GM12874 (cell line): Measurements from ENCODE around the gene ERMAP.

ENCODE experiments used
- CTCF ChIP-seq: IDR thresholded peaks from 2 replicates; pipeline ENCODE4 v1.5.1; 2011; ENCODE audit warnings: low read depth, mild to moderate bottlenecking, control low read depth, low read length, moderate library complexity; ENCODE audit not compliant: insufficient read depth

The ERMAP gene

GRCh38 chr1:42837709-42838108 is 20.8 kb downstream of the ERMAP start:
- no peak for TF ChIP-seq CTCF

- no peak for TF ChIP-seq CTCF
These were observed 21.7 kb downstream of the ERMAP start for GRCh38 chr1:42838482-42839190.

- no peak for TF ChIP-seq CTCF
These were observed 24.1 kb downstream of the ERMAP start for GRCh38 chr1:42841010-42841409.

- no peak for TF ChIP-seq CTCF
These were observed 24.7 kb downstream of the ERMAP start for GRCh38 chr1:42841440-42842147.

DNA sequence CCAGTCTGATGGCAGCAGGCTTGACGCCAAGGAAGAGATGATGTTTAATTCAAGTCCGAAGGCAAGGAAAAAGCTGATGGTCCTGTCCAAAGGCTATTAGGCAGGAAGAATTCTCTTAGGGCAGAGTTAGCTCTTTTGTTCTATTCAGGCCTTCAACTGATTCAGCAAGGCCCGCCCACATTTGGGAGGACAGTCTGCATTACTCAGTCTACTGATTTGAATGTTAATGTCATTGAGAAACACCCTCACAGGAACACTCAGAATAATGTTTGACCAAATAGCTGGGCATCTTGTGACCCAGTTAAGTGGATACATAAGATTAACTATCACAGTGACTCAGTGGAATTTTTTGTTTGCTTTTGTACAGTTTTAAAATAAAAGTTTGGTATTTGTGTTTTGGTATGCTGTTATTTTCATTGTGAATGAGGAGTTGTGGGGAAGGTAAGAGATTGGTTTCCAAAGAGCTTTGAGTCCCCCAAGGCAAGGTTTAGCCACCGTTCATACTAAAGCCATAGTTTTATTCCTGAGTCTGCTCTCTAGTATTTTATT is 27.7 kb downstream of the ERMAP start:
- TF ChIP-seq CTCF = no peak

DNA sequence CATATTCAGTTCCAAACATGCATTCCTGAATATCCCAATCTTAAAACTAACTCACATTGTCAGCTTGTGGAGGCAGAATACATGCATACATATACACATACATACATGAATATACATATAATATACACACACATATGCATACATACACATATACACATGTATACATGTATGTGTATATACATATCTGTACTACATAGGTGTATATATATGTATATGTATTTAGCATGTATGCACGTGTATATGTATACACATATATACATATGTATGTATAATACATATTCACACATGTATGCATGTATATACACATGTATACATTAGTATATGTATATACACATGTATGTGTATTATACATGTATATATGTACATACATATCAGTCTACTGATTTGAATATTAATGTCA is 28.3 kb downstream of the ERMAP start:
- TF ChIP-seq CTCF = no peak

- TF ChIP-seq CTCF = no peak
These were observed 28.9 kb downstream of the ERMAP start for GRCh38 chr1:42845866-42846256.
